GM19025 (cell line): Measurements from ENCODE around the gene CH25H.

ENCODE experiments used
- ATAC-seq: cut with Tn5 transposase; IDR thresholded peaks from one replicate; pipeline ENCODE4 v1.9.1; 2021; ENCODE audit warnings: mild to moderate bottlenecking, low read depth, moderate library complexity; ENCODE audit not compliant: unreplicated experiment

The CH25H gene

GRCh38 chr10:89162596-89162995 lies 44.5 kb downstream of the CH25H start:
- ATAC-seq = no peak

- ATAC-seq = no peak
These were observed 46.8 kb downstream of the CH25H start for GRCh38 chr10:89160339-89160738.

- ATAC-seq = no peak
These were observed 47.4 kb downstream of the CH25H start for GRCh38 chr10:89159761-89160160.

GRCh38 chr10:89159316-89159715 lies 47.8 kb downstream of the CH25H start:
- no peak for ATAC-seq

- ATAC-seq = no peak
These were observed 48.7 kb downstream of the CH25H start for GRCh38 chr10:89158446-89158845.

- ATAC-seq = no peak
These were observed 50.8 kb downstream of the CH25H start for GRCh38 chr10:89156161-89156835.
